GM12892 (cell line): ENCODE results near the gene CCR7.

Experiments used
- POLR2A ChIP-seq: IDR thresholded peaks from 2 replicates; pipeline ENCODE4 v1.6.1; 2011; ENCODE audit warnings: low read depth, low read length, control low read depth
- POLR2AphosphoS5 ChIP-seq: IDR thresholded peaks from 2 replicates; pipeline ENCODE4 v1.6.1; 2011; ENCODE audit warnings: low read depth, low read length, control low read depth
- TAF1 ChIP-seq: IDR thresholded peaks from 2 replicates; pipeline ENCODE4 v1.6.1; 2011; ENCODE audit warnings: low read depth, mild to moderate bottlenecking, control low read depth, low read length, borderline replicate concordance

GRCh38 chr17:40524243-40524965 is 40.9 kb downstream of the CCR7 start:
- no peak for TF ChIP-seq TAF1
- TF ChIP-seq POLR2AphosphoS5, result no peak
- TF ChIP-seq POLR2A, result no peak
